Activated CD4-positive, alpha-beta T cell treated with anti-CD3 and anti-CD28 coated beads, Interleukin-2, amount 10 ng/mL, durations not matched to agents 7 days and 5 days (primary cell): ENCODE measurements around the gene ITGAV. TPM values are rescaled to one million over a fixed set of nuclear protein-coding genes. Genes with fewer than 3 reads are reported as not detected.

ENCODE experiments used
- CTCF ChIA-PET: fragments of 350-600 bp; sonication (Branson Sonifier 250); formaldehyde crosslinking; loops from one replicate; lab custom pipeline; 2021; ENCODE audit warnings: antibody characterized with exemption; lab: Charles Lee
- POLR2A ChIA-PET: fragments of 350-600 bp; sonication (Branson Sonifier 250); formaldehyde crosslinking; loops from one replicate; lab custom pipeline; 2021; ENCODE audit warnings: antibody characterized with exemption; lab: Charles Lee
- DNase-seq: peaks from one replicate; pipeline ENCODE4 v3.0.0-alpha.2; 2020
- H3K27ac Mint-ChIP-seq: one replicate; pipeline ENCODE4 v1.8.0; 2021; ENCODE audit warnings: mild to moderate bottlenecking, moderate library complexity, mixed read lengths
- H3K27me3 Mint-ChIP-seq: one replicate; pipeline ENCODE4 v1.8.0; 2021; ENCODE audit warnings: mixed read lengths
- H3K36me3 Mint-ChIP-seq: one replicate; pipeline ENCODE4 v1.8.0; 2021; ENCODE audit warnings: low read depth, mixed read lengths
- H3K4me1 Mint-ChIP-seq: one replicate; pipeline ENCODE4 v1.8.0; 2021; ENCODE audit warnings: mixed read lengths
- H3K4me3 Mint-ChIP-seq: one replicate; pipeline ENCODE4 v1.8.0; 2021; ENCODE audit warnings: mild to moderate bottlenecking, moderate library complexity, mixed read lengths
- H3K9me3 Mint-ChIP-seq: one replicate; pipeline ENCODE4 v1.8.0; 2021; ENCODE audit warnings: mixed read lengths
- total RNA-seq, 2 experiments: library from RNA; stranded (reverse); gene quantifications; one replicate each; pipeline ENCODE4 v1.2.3, GENCODE V29; 2021

ITGAV gene
- total RNA-seq, 2 experiments from 2014 or later: 6.5 to 7.0 TPM

DNA sequence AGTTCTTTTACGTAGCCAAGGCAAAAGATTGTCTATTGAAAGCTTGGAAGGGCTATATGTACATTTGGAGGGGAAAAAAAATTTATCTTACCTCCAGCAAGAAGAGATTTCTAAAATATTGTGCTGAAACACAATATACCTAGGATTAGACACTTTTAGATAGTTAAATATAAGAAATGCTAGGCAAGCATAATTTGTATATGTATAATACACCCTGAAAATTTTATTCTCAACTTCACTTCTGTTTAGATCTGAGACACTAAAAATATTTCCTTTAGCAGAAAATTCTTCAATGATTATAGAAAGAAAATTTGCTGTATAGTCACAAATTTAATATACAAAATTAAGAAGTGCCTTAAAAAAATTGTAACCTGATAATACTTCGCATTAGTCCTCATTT, 42.6 kb downstream of the ITGAV start:
- POLR2A ChIA-PET: no interaction called here
- CTCF ChIA-PET: interaction anchor here (0.7 kb wide), 1 partner anchor 36 kb away, joined by 3 read pairs; no protein-coding TSS in a partner anchor
- no peak overlapping the region for H3K27ac Mint-ChIP-seq
- no peak overlapping the region for H3K4me3 Mint-ChIP-seq
- no peaks in the 10 kb centered on the region for H3K9me3 Mint-ChIP-seq
- H3K27me3 Mint-ChIP-seq: no peaks in the 10 kb centered on the region
- DNase-seq: no peak
- no peaks in the 10 kb centered on the region for H3K4me1 Mint-ChIP-seq
- no peaks in the 10 kb centered on the region for H3K36me3 Mint-ChIP-seq

DNA sequence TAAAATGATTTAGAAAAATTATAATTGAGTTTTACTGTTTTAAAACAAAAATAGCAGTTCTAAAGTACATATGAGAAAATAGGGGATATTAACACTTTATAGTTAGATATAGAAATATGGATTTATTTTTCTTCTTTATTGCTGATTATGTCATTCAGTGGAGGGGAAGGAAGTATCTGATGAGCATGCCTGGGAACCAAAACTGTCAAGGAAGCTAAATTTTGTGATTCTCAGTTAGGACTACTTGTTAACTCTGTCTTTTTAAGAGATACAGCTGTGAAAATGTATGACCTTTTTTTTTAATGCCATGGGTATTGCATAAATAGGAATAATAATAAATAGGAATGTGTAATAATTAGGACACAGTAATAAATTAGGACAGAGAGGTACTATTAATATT, 44.8 kb downstream of the ITGAV start:
- H3K4me1 Mint-ChIP-seq: peaks cover 10% of the 10 kb centered on the region
- ChIA-PET POLR2A (no interaction called here), CTCF (no interaction called here)
- no peak for DNase-seq
- no peaks in the 10 kb centered on the region for H3K9me3 Mint-ChIP-seq
- no peaks in the 10 kb centered on the region for H3K27me3 Mint-ChIP-seq
- H3K27ac Mint-ChIP-seq: no peak overlapping the region
- H3K4me3 Mint-ChIP-seq: no peak overlapping the region
- no peaks in the 10 kb centered on the region for H3K36me3 Mint-ChIP-seq

DNA sequence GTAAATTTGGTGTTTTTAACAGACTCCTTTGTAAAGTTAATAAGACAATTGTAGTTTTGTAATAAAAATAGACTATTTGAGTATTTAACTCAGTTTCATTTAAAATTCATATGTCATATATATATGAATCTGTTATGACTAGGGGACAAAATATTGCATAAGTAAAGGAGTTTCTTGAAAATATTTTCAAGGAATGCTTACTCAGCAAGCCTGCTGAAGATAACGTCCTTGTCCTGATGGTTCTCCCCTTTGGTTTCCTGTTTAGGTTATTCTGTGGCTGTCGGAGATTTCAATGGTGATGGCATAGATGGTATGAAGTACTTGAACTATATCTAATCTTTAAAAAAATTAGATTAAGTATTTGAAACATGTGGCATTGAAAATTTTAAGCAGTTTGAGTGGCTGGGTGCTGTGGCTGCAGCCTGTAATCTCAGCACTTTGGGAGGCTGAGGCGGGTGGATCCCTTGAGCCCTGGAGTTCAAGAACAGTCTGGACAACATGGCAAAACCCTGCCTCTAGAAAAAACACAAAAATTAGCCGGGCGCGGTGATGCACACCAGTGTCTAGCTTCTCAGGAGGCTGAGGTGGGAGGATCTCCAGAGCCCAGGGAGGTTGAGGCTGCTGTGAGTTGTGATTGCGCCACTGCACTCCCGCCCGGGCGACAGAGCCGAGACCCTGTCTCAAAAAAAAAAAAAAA, 47.1 kb downstream of the ITGAV start:
- Mint-ChIP-seq H3K36me3 (peaks cover 6% of the 10 kb centered on the region), H3K4me1 (peaks cover 20% of the 10 kb centered on the region), H3K9me3 (no peaks in the 10 kb centered on the region), H3K27me3 (no peaks in the 10 kb centered on the region), H3K27ac (no peak overlapping the region), H3K4me3 (no peak overlapping the region)
- DNase-seq: no peak
- ChIA-PET POLR2A (no interaction called here), CTCF (no interaction called here)

DNA sequence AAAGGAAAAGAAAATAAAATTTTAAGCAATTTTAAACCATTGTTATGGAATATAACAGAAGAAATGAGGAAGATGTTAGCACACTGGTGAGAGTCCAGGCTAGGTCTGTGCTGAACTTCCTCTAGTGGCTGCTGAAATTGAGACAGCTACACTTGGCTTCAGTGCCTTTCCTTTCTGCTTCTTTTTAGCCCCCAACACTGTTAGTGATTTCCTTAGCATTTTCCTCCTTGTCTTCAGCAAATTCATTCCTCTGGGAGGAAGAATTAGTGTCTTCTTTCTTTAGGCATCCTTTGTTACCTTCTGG, 47.6 kb downstream of the ITGAV start:
- no peak for DNase-seq
- H3K9me3 Mint-ChIP-seq: no peaks in the 10 kb centered on the region
- peaks cover 20% of the 10 kb centered on the region for H3K4me1 Mint-ChIP-seq
- H3K36me3 Mint-ChIP-seq: peaks cover 6% of the 10 kb centered on the region
- no peaks in the 10 kb centered on the region for H3K27me3 Mint-ChIP-seq
- H3K27ac Mint-ChIP-seq: no peak overlapping the region
- ChIA-PET CTCF (no interaction called here), POLR2A (no interaction called here)
- H3K4me3 Mint-ChIP-seq: no peak overlapping the region

DNA sequence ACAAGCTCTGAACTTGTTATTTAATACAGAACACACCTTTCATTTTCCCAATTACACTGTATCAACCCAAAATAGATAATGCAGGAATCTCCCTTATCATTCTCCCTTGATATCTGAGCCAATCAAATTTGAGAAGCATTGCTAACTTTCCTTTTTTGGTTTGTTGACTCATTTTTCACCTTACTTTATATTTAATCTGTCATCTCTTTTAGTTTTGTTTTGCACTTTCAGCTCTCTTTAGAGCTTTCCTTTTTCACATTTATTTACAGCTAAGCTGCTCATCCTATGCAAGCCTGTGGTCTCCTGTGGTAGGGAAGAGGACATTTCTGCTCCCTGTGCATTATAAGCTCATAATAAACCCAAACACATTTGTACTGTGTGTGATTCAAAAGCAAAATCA, 50.1 kb downstream of the ITGAV start:
- H3K4me3 Mint-ChIP-seq: no peak overlapping the region
- no peak for DNase-seq
- H3K9me3 Mint-ChIP-seq: no peaks in the 10 kb centered on the region
- no peaks in the 10 kb centered on the region for H3K27me3 Mint-ChIP-seq
- CTCF ChIA-PET: interaction anchor here (1.1 kb wide), 1 partner anchor 11 kb away, joined by 3 read pairs; no protein-coding TSS in a partner anchor
- peaks cover 6% of the 10 kb centered on the region for H3K36me3 Mint-ChIP-seq
- POLR2A ChIA-PET: interaction anchor here (0.9 kb wide), 1 partner anchor 137 kb away, joined by 3 read pairs; no protein-coding TSS in a partner anchor
- peaks cover 20% of the 10 kb centered on the region for H3K4me1 Mint-ChIP-seq
- H3K27ac Mint-ChIP-seq: peak overlapping the region; percentile 3

DNA sequence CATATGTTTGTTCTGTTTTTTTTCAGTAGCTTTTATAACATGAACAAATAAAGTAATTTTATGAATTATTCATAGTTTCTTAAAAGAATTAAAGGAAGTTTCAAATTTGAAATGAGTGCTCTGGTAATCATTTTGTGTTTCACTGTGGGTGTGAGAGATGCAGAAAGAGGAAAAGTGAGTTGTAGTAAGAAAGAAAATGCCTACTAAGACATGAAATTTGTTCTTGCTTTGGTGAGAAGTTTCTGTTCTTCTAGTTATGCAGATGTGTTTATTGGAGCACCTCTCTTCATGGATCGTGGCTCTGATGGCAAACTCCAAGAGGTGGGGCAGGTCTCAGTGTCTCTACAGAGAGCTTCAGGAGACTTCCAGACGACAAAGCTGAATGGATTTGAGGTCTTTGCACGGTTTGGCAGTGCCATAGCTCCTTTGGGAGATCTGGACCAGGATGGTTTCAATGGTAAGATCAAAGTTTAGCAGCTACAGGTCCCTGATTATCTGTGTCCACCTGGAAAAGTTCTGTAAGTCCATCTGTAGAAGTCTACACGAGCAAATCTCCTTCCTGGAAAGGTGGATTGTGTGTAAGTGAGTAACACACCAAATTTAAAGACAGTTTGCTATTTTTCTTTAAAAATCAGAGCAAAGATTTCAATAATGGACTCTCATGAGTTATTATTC, 51.4 kb downstream of the ITGAV start:
- H3K36me3 Mint-ChIP-seq: peaks cover 6% of the 10 kb centered on the region
- H3K4me1 Mint-ChIP-seq: peaks cover 20% of the 10 kb centered on the region
- H3K9me3 Mint-ChIP-seq: no peaks in the 10 kb centered on the region
- ChIA-PET POLR2A (no interaction called here), CTCF (interaction anchor here (0.6 to 1.5 kb wide), 6 partner anchors 32 to 180 kb away, joined by 3 to 5 read pairs (median 4); partner anchors contain the start of gene ZC3H15)
- no peaks in the 10 kb centered on the region for H3K27me3 Mint-ChIP-seq
- no peak overlapping the region for H3K4me3 Mint-ChIP-seq
- no peak for DNase-seq
- H3K27ac Mint-ChIP-seq: no peak overlapping the region

DNA sequence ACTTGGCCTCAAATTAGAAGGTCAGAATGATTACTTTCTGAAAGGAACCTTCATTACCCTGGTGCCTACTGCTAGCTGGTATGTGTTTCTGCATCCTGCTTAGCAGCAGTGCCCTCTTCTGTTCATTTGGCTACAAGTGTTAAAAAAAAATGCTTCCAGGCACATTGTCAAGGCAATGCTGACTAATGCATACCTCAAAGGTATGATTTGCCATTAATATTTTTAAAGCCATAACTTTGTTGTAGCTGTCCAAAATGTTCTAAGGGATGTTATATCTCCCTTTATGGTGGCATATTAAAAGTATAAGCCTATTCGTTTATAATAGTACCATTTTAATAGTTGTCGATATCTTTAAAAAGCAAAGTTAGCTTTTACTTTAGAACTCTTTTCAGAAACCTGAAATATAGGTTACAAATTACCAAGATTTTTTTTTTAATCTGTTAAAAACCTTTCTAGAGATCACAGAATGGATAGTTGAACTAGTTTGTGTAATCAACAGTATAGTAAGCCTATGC, 52.0 kb downstream of the ITGAV start:
- peaks cover 20% of the 10 kb centered on the region for H3K4me1 Mint-ChIP-seq
- H3K27me3 Mint-ChIP-seq: no peaks in the 10 kb centered on the region
- no peak overlapping the region for H3K4me3 Mint-ChIP-seq
- ChIA-PET CTCF (interaction anchor here (0.6 to 1.9 kb wide), 8 partner anchors 33 to 347 kb away, joined by 3 to 5 read pairs (median 4); partner anchors contain the start of gene ZC3H15), POLR2A (no interaction called here)
- peaks cover 6% of the 10 kb centered on the region for H3K36me3 Mint-ChIP-seq
- H3K9me3 Mint-ChIP-seq: no peaks in the 10 kb centered on the region
- DNase-seq: peak; percentile 58
- H3K27ac Mint-ChIP-seq: no peak overlapping the region

DNA sequence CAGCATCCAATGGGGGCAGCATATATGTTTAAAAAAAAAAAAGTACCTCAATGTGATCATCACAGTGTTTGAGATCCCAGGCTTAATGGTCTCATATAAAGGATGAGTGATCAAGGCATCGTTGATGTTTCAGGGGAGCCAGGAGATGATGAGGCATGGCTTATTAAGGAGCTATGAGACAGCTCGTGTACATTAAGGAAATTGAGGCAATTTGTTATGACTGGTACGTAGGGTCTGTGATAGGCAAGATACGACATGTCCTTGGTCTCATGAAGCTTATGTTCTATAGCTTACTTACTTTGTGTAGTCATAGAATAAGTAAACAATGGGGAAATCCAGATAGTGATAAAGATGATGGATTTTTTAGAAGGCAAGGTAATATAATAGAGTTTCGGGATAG, 54.9 kb downstream of the ITGAV start:
- Mint-ChIP-seq H3K4me3 (no peak overlapping the region), H3K9me3 (no peaks in the 10 kb centered on the region), H3K4me1 (peaks cover 10% of the 10 kb centered on the region), H3K27ac (no peak overlapping the region), H3K36me3 (peaks cover 6% of the 10 kb centered on the region), H3K27me3 (no peaks in the 10 kb centered on the region)
- DNase-seq: no peak
- ChIA-PET CTCF (no interaction called here), POLR2A (no interaction called here)

DNA sequence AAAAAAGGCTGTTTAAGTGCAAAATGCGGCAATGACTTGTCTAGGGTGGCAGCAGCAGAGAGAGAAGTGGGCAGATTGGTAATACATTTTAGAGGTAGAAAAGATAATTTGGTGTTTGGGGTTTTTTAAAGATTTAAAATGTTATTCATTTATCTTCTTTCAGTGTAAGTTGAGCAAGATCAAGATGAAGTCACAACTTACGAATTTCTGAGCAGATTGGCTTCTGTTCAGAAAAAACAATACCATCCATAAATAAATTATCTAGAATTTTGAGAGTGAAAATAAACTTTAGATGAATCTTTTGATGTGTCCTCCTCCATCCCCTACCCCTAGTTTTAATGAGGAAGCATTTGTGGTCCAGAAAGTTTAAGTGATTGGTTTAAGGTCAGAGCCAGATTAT, 56.1 kb downstream of the ITGAV start:
- POLR2A ChIA-PET: no interaction called here
- H3K27ac Mint-ChIP-seq: no peak overlapping the region
- CTCF ChIA-PET: no interaction called here
- H3K4me1 Mint-ChIP-seq: peaks cover 5% of the 10 kb centered on the region
- peaks cover 4% of the 10 kb centered on the region for H3K36me3 Mint-ChIP-seq
- no peaks in the 10 kb centered on the region for H3K27me3 Mint-ChIP-seq
- H3K9me3 Mint-ChIP-seq: no peaks in the 10 kb centered on the region
- H3K4me3 Mint-ChIP-seq: no peak overlapping the region
- no peak for DNase-seq

DNA sequence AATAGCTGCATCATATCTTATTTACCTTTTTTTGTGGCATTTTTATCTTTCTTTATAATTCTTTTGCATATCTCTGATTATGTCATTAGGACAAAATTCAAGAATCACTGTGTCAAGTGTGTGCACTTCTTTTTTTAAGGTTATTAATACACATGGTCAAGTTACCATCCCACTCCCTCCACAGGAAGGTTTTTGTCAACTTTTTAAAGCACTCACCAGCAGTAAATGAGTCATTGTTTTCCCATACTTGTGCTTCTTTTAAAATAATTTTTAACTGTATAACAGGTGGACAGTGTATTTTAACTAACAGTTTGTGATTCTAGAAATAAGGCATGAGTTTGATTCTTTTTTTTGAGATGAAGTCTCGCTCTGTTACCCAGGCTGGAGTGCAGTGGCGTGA, 58.3 kb downstream of the ITGAV start:
- ChIA-PET POLR2A (no interaction called here), CTCF (no interaction called here)
- Mint-ChIP-seq H3K4me3 (no peak overlapping the region), H3K27me3 (no peaks in the 10 kb centered on the region), H3K9me3 (no peaks in the 10 kb centered on the region), H3K27ac (no peak overlapping the region), H3K36me3 (no peaks in the 10 kb centered on the region), H3K4me1 (no peaks in the 10 kb centered on the region)
- no peak for DNase-seq

DNA sequence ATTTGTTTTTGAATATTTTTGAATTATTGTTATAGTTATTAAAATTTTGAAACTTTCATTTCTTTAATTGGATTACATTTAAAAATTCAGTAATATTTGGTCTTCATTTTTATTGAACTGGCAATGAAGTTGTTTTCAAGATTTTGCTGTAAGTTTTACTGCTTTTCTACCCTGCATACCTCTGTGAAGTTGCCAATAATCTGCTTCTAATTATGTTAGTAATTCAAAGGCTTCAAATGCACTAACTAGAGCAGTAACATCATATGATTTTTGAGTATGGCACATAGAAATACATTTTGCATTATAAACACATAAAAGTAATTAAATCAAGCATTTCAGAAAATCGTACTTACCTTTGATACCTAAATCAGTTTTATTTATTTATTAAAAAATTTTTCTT, 63.7 kb downstream of the ITGAV start:
- DNase-seq: no peak
- H3K36me3 Mint-ChIP-seq: peaks cover 12% of the 10 kb centered on the region
- H3K4me3 Mint-ChIP-seq: no peak overlapping the region
- ChIA-PET POLR2A (no interaction called here), CTCF (no interaction called here)
- H3K9me3 Mint-ChIP-seq: no peaks in the 10 kb centered on the region
- H3K27me3 Mint-ChIP-seq: no peaks in the 10 kb centered on the region
- peaks cover 2% of the 10 kb centered on the region for H3K4me1 Mint-ChIP-seq
- H3K27ac Mint-ChIP-seq: no peak overlapping the region

DNA sequence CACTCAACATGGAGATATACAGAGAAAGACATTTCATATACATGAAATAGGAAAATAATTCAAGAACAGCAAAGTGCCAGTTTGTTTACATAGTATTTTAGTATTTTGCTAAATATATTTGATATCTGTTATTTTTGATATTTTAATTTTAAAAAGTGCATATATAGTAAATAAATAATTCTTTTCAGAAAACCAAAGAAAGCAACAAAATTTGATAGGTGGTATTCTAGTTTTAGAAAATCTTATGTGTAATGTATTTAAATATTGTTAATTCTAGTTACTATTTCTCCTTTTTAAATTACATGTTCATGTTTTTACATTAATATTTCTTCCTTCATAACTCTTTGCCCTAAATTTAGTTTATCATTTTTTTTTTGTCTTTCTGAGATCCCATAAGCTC, 69.5 kb downstream of the ITGAV start:
- POLR2A ChIA-PET: no interaction called here

DNA sequence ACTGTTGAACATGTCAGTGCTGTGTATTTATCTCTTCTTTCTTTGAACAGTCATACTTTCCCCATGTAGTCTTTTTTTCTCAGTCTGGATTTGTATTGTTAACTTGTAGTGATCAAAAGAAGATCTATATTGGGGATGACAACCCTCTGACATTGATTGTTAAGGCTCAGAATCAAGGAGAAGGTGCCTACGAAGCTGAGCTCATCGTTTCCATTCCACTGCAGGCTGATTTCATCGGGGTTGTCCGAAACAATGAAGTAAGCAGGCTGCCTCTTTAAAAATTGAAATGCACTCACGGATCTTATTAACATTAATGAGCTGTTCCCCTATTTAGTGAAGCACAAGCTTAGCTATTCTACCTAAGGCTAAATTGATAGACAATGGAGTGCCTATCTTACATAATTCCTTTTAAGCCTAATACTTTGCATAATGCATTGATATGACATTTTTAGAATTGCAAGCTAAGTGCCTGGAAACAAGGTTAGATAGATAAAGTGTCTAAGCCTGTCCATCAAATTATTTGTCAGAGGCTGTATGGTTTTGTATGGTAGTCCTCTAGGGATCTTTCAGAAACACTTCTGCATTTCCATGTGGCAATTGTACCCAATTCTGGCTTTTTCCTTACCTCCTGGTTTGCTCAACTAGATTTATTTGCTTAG, 74.7 kb downstream of the ITGAV start:
- ChIA-PET CTCF (interaction anchor here (0.7 kb wide), 1 partner anchor 768 kb away, joined by 3 read pairs; no protein-coding TSS in a partner anchor), POLR2A (interaction anchor here (0.6 kb wide), 1 partner anchor 69 kb away, joined by 12 read pairs; no protein-coding TSS in a partner anchor)
- H3K36me3 Mint-ChIP-seq: peaks cover 28% of the 10 kb centered on the region
- no peaks in the 10 kb centered on the region for H3K4me1 Mint-ChIP-seq
- no peak overlapping the region for H3K27ac Mint-ChIP-seq
- no peak overlapping the region for H3K4me3 Mint-ChIP-seq
- no peaks in the 10 kb centered on the region for H3K9me3 Mint-ChIP-seq
- no peak for DNase-seq
- H3K27me3 Mint-ChIP-seq: no peaks in the 10 kb centered on the region

More for the DNA sequence above, 69.5 kb downstream of the ITGAV start:
- Mint-ChIP-seq H3K4me3 (no peak overlapping the region), H3K4me1 (peaks cover 2% of the 10 kb centered on the region), H3K9me3 (no peaks in the 10 kb centered on the region), H3K27me3 (no peaks in the 10 kb centered on the region), H3K36me3 (peaks cover 17% of the 10 kb centered on the region), H3K27ac (no peak overlapping the region)
- no peak for DNase-seq
- CTCF ChIA-PET: interaction anchor here (0.6 kb wide), 1 partner anchor 61 kb away, joined by 3 read pairs; no protein-coding TSS in a partner anchor
